ENCODE results near the gene NFX1.

The NFX1 gene

DNA sequence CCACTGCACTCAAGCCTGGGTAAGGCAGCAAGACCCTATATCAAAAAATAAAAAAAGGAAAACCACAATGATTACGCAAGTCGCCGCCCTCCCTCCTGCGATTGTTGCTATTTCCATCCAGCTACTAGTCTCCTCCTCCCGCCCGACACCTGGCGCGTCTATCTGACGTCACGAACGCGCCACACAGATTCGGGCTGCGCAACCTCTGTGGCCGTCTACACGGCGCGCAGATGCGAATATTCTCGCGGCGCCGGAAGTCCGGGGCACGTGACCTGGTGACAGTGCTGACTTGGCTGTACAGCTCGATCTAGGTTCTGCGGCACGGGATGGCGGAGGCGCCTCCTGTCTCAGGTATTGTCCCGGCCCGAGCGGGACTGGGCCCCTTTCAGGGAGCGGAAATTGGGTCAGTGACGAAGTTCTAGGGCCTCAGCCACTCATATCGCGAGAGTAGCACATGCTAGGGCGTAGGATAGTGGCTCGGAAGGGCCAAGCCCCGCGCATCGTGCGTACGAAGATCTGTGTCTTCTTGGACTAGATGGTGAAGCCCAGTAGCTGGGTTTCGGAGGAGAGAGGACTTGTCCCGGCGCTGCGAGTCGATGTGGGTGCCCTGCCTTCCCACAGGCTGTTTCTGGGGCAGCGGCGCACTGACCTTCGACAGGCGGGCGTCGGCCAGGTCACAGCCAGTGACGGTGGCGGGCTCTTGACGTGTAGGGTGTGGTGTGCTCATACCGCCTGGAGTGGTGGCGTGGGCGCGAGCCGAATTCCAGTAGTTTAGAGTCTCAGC is at the start of gene NFX1:
Gene NFX1 (plus strand): TSS at position 270 of the 784 bp plus-strand sequence. CDS start 57 bp downstream, at position 327.
- FAIRE-seq (peak; percentile 98), DNase-seq (ENCODE audit: extremely low spot score, insufficient read length, low read depth) (peak; percentile 95)

DNA sequence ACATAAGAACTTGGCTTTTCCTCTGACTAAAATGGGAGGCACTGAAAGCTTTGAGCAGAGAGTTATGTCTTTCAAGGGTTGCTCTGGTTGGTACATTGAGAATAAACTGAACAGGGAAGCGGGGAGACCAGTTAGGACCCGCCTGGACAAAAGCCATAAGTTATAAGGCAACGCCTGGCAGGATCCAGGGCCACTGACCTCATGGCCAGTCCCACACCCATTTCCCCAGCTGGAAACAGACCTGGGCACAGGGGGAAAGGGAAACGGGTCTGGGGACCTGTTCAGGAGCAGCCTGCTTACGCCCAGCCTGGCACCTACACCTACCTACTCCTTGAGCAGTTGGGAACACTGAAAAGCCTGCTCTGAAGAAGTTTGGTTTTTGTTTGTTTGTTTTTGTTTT is 49.0 kb upstream of the NFX1 start:
- DNase-seq (ENCODE audit: extremely low spot score, insufficient read length, low read depth) (no peak), FAIRE-seq (no peak)

DNA sequence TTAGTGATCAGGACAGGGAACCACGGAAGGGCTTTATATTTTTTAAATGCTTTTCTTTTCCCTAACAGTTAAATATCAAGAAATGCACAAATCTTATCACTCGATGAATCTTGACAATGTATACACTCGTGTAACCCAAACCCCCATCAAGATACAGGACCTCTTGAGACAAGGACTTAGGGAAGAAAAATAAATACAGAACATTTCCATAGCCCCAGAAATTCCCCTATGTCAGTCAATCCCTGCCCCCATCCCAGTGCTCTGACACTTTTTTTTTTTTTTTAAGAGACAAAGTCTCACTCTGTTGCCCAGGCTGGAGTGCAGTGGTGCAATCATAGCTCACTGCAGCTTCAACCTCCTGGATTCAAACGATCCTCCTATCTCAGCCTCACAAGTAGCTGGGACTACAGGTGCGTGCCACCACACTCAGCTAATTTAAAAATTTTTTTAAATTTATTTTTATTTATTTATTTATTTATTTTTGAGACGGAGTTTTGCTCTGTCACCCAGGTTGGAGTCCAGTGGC is 47.6 kb upstream of the NFX1 start:
- FAIRE-seq = no peak
- no peak for DNase-seq (ENCODE audit: extremely low spot score, insufficient read length, low read depth)

DNA sequence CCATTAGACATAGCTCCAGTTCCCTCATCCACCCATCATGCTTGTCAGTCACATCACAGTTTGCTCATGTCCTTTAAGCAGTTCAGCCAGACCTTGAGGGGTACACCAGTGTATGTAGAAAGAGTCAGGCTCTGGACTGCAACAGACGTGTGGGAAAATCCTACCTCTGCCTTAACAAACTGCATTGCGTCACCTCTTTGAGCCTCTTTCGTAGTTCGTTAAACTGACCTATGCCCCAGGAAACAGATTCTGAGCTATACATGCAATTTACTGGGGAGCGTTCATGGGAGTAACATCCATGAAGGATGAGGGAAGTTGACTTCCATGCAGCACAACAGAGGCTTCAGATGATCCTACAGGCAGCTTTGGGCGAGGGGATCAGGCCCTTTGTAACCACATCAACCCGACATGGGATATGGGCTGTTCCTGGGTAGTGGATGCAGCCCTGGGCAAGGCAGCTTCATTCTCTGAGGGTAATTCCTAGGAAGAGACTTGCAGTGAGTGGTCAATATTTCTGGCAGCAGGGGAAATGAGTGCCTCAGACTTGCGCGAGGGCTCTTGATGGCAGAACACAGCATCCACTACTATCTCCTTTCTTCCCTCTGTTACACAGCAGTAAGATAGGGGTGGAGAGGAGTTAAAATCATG is 46.1 kb upstream of the NFX1 start:
- DNase-seq (ENCODE audit: extremely low spot score, insufficient read length, low read depth) = no peak

DNA sequence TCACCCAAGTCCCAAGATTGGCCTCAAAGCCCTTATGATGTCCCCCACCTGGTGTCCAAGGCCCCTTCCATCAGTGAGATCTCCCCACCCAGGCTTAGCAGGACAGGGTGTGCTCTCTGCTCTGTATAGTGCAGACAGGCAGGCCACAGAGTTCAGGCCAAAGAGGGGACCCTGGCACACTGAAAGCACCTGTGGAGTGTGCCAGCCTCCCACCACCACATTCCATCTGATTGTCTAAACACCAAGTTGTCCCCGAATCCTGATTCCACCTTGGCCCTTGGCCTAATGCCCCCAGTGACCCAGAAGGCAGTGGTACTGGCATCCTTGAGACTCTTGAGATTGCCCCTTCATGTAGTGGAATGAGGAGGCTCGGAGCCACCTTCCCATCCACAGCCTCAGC is 45.0 kb upstream of the NFX1 start:
- DNase-seq (ENCODE audit: extremely low spot score, insufficient read length, low read depth) (no peak), FAIRE-seq (no peak)

More for the DNA sequence above, 46.1 kb upstream of the NFX1 start:
- FAIRE-seq = no peak

DNA sequence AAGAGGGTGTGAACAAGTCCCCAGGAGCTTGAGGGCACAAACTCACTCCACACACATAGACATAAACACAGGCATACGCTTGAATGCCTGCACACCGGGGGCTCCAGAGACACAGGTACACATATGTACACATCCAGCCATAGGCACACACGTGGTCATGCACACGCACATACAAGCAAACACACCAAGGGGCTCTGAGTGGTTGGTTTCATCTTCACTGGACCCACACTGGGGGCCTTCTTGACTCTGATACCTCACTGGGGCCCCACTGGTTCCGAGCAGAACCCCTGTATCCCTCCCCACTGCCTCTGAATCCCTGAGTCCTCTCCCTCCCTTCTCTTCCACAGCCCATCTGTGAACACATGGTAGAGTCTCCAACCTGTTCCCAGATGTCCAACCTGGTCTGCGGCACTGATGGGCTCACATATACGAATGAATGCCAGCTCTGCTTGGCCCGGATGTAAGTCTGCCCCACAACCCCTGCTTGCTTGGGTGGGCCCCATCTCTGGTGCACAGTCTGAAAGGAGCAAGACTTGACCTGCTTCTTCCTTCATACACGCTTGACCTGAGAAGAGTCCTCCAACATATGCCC is 44.0 kb upstream of the NFX1 start:
- no peak for DNase-seq (ENCODE audit: extremely low spot score, insufficient read length, low read depth)
- no peak for FAIRE-seq

DNA sequence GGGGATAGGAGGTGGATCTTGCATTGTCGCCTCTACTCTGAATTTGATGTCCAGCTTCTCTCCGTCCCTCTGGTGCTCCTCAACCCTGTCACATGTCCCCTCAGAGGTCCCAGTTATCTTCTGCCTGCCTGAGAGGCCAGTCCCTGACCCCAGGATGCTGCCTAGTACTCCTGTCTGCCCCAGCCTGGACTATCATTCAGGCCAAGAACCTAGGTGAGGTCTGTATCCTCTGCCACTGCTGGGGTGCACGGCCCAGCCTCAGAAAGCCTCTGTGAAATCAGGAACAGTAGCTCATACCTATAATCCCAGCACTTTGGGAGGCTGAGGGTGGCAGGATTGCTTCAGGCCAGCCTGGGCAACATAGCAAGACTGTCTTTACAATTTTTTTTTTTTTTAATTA is 41.7 kb upstream of the NFX1 start:
- FAIRE-seq (no peak), DNase-seq (ENCODE audit: extremely low spot score, insufficient read length, low read depth) (no peak)

DNA sequence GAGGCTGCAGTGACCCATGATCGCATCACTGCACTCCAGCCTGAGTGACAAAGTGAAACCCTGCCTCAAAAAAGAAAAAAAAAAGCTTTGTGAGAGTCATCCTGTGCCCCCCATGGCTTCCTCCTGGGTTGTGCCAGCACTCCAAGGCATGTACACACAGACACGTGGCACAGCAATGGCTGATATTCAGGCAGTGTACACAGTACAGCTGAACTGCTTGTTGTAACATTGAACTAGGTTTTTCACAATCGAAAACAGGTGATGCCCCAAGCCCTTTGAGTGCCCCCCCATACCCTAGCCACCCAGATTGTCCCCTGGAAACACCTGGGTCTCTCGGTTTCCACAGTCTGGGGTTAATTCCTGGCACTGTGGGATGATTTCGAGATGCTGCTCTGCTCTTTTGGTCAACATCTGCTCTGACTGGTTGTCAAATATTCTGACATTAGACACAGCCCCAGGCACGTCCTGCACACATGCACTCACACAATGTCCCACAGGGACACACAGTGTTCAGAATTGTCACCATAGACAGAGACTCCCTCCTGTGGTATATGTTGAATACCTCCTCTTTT is 41.1 kb upstream of the NFX1 start:
- no peak for DNase-seq (ENCODE audit: extremely low spot score, insufficient read length, low read depth)
- peak; percentile 71 for FAIRE-seq

DNA sequence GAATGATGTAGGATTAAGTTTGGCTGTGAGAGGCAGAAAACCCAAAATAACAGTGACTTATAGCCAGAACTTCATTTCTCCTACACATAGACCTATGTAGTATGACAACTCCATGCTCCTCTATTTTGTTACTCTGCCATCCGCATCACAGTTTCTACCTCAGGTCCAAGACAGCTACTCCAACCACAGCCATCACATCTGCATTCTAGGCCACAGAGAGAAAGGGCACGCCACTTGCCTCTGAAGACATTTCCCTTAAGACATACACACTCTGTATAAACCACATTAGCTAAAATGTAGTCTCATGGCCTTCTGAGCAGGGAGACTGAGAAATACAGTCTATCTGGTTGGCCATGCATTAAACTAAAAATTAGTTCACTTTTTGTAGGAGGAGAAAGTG is 40.3 kb upstream of the NFX1 start:
- FAIRE-seq = no peak
- DNase-seq (ENCODE audit: extremely low spot score, insufficient read length, low read depth) = no peak

DNA sequence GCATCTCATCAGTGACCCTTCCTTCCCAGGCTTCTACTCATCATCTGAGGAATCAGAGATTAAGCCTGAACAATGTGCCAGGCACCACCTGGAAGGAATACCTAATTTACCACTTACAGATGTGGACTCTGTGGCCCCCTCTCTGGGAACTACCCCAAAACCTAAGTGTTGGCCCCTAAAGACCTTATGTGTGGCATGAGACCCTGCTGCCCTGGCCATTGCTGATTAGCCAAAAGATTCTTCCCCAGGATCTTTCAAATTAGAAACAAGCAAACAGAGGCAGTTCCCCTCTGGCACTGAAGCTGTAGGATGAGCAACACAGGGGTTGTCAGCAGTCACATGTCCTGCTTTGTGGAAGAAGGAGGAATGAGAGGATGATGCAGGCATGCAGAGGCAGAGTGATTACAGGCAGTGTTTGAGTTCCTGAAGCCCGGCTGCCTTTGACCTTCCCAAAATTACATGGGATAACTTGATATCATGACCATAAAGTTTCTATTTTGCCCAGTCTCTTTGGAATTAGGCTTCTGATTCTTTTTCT is 39.8 kb upstream of the NFX1 start:
- DNase-seq (ENCODE audit: extremely low spot score, insufficient read length, low read depth) (no peak), FAIRE-seq (no peak)

DNA sequence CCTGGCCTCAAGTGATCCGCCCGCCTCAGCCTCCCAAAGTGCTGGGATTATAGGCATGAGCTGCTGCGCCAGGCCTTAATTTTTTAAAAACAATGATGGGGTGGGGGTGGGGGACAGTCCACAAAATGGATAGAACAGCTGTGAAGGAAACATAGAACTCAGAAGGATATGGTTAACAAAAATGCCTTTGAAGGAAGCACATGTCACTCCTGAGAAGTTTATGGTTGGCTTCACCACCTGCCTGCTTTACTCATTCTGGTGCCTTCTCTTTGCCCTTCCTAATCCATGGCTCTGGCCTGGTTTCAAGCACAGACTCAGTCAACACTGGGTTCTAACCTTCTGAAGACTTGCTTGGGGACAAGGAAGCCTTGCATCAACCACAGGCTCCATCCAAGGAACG is 36.1 kb upstream of the NFX1 start:
- FAIRE-seq = no peak

DNA sequence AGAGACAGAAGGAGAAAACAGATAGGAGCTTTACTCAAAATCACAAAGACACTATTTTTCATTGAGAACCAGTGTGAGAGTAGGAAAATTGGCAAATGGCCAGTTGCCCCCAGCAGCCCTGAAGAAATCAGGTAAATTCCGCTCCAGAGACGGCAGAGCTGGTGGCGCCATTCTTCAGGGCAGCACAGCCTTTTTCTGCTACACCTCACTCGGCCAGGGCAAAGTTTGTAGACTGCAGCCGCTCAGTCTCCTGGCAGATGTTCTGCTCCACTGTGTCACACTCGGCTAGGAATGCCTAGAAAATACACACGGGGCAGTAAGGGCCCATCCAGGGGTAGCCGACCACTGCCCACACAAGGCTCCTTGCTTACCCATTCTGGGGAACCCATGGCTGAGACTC is 35.3 kb upstream of the NFX1 start:
- no peak for FAIRE-seq
- no peak for DNase-seq (ENCODE audit: extremely low spot score, insufficient read length, low read depth)

More for the DNA sequence above, 36.1 kb upstream of the NFX1 start:
- no peak for DNase-seq (ENCODE audit: extremely low spot score, insufficient read length, low read depth)

DNA sequence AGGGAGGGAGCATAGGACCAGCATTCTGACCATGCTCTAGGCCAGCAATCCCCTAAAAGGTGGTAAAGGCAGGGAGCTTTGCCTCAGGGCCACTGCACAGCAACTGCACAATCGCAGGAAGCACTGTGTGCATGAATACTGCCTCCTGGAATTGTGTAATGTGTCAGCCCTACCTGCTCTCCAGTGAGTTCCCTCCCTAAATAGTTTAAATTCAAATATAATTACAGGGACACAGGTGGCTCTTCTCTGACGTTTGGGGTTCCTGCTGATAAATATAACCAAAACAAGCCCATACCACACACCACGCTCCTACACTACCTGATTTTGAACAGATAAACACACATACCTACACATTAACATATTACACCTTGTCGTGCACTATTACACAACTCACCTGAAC is 34.8 kb upstream of the NFX1 start:
- DNase-seq (ENCODE audit: extremely low spot score, insufficient read length, low read depth) = no peak
- no peak for FAIRE-seq

DNA sequence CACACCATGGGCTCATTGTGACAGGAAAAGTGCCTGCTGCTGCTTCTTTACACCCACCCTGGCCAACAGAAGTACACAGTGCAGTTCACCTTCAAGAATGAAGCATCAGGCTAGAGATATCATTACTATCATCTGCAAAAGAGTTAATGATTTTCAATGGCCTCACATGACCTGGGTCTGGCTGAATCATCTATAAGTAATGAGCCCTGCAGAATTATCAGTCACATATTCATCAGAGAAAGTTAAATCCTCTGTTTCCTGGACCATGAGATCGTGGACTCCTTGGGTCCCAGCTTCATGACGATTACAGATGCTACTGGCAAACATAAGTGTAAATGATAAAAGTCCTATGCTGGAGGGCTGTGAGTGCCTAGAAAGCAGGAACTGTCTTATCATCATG is 34.1 kb upstream of the NFX1 start:
- no peak for DNase-seq (ENCODE audit: extremely low spot score, insufficient read length, low read depth)
- no peak for FAIRE-seq

DNA sequence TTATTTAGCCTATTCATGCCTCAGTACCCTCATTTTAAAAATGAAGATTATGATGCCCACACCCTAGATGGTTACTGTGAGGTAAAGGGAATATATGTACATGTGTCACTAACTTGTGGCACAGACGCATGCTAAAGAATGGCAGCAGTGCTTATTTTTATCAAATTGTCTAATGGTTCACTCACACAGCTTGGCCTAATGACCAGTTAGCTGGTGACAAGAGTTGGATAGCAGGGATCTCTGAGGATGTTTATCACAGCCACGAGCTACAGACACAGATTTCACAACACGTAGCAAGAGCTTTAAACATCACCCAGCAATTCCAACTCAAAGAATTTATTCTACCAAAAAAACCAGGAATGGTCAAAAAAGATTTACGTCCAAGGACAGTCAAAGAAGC is 33.0 kb upstream of the NFX1 start:
- no peak for FAIRE-seq

DNA sequence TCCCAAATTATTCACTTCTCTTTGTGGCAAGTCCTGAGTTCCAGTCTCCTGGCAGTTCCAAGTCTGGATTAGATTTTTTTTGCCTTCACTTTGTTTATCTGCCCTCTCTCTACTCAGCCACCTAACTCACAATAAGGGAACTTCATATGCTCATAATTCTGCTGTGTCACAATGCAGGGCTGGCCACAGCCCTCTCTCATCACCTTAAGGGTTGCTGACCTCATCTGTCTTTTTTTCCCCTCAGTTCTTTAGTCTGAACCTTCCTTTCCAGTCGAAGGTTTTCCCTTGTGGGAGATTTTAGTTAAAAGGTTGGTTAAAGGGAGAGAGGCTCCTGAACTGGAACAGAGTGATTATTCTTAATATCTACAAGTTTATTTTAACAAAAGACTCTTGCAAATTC is 29.9 kb upstream of the NFX1 start:
- DNase-seq (ENCODE audit: extremely low spot score, insufficient read length, low read depth) (no peak), FAIRE-seq (no peak)

More for the DNA sequence above, 33.0 kb upstream of the NFX1 start:
- no peak for DNase-seq (ENCODE audit: extremely low spot score, insufficient read length, low read depth)

DNA sequence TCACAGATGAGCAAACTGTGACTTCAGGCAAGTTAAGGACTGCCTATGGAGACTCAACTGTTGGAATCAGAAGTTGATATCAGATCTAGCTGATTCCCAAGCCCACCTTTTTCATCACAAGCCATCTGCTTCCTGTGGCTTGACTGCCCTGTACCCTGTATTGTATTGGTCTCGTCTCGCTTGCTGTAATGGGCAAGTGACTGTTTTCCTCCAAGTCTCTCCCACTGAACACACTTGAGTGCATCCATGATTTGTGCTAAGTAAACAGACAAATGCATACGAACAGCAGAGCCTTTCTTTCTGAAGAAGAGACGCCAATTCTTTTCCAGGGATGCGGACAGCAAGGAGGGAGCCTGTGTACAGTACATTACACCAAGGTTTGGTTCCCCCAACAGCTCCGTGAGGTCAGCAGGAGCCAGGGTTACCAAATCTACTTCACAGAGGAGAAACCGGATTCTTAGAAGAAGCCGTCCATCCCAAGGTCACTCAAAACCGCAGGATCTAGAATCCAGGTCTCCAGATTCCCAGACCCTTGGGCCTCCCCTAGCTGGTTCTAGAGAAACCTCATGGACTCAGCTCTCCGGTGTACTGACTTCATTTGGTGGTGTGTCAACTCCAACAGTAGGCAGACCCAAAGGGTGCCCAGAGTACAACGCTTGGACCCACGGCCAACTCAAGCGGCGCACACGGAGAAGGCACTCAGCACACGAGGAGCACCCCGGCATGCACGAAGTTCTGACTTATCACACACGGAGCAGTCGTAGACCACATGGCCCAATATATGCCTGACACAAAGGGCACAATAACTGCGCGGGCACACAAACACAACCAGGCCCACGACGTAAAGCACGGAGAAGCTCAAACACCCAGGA is 26.9 kb upstream of the NFX1 start:
- FAIRE-seq = no peak
- no peak for DNase-seq (ENCODE audit: extremely low spot score, insufficient read length, low read depth)

DNA sequence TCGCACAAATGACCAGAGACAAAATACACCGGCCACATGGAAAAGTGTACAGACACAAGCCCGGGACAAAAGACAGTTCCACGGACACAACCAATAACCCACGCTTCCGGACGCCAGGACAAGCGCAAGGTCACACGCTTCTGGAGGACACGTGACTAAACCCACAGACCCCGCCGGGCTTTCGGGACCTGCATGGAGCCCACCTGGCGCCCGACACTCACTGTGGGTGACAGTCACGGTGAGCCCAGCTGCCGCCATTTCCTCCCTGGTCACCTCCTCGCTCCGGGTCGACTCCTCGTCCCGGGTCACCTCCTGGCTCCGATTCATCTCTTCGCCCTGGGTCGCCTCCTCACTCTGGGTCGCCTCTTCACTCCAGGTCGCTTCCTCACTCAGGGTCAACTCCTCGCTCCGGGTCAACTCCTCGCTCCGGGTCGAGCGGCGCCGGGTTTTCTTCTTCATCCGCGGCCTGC is 26.3 kb upstream of the NFX1 start:
- DNase-seq (ENCODE audit: extremely low spot score, insufficient read length, low read depth) = no peak
- peak; percentile 76 for FAIRE-seq

DNA sequence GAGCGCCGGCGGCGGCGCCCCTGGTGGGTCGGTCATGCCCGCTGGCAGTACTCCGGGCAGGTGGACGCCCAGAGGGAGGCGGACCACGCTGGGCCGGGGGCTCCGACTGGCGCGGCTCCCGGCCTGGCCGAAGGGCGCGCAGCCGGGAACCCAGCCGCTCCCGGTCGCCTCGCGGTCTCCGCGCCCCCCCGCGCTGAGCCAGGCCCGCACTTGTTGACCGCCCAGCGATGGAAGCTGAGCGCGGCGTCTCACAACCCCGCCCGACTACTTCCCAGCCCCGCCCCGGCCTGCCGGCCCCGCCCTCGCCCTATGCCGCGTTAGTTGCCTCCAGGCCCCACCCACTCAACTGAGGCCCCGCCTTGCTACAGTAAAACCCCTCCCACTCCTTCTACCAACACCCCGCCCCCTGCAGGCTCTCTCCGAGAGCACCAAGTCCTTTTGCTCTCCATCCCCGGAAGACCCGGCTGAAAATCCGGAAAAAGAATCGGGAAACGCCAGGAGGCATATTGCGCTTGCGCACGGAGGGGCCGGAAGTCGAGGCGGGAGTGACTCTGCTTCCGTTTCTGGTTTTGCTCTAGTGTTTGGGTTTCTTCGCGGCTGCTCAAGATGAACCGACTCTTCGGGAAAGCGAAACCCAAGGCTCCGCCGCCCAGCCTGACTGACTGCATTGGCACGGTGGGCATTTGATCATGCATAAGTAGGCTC is 25.7 kb upstream of the NFX1 start, which contains the start of the genes BAG1 and CHMP5:
Gene BAG1 (minus strand): TSS at position 236 of the 705 bp plus-strand sequence.
Gene CHMP5 (plus strand): TSS at position 577 of the 705 bp plus-strand sequence. CDS start 30 bp downstream, at position 607.
- FAIRE-seq = peak; percentile 97
- DNase-seq (ENCODE audit: extremely low spot score, insufficient read length, low read depth) = peak; percentile 98

Data from GM18507 (cell line).